GM18499 (cell line): ENCODE measurements around the gene HCAR2.
"Not testable (repeated sequence)": the region's sequence is repeated elsewhere in the genome, so short reads cannot be mapped to it uniquely, and the experiment has no call there.

Source experiments
- ATAC-seq: cut with Tn5 transposase; IDR thresholded peaks from one replicate; pipeline ENCODE4 v1.9.1; 2021; ENCODE audit warnings: moderate number of reproducible peaks; ENCODE audit not compliant: insufficient read depth, unreplicated experiment

HCAR2 gene

DNA sequence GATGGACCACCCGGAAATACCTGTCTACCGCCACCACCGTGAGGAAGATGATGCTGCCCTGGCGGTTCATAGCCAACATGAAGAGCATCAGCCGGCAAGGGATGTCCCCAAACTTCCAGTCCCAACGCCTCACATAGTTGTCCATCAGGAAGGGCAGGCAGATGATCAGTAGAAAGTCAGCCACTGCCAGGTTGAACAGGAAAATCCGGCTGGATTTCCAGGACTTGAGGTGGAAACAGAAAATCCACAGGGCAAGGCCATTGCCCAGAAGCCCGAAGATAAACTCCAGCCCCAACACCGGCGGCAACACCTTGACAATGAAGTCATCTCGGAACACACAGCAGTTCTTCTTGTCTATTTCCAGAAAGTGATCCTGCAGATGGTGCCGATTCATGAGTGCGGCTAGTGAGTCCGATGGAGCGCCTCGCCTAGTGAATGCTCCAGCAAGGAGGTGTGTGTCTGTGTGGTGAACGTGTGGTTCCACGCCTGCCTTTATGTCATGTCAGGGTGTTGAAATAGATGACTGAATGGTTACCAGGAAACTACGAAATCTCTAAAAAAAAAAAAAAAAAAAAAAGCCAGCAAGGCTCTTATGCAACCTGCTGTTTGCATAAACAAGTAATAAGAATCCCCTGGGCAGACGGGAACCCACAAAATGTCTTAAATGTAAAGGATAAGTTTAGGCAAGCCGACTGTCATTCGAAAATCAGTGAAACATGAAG is at the start of gene HCAR2:
Gene HCAR2 (minus strand): TSS at position 468 of the 722 bp plus-strand sequence. CDS start 74 bp downstream, at position 394.
- not testable (repeated sequence) for ATAC-seq

DNA sequence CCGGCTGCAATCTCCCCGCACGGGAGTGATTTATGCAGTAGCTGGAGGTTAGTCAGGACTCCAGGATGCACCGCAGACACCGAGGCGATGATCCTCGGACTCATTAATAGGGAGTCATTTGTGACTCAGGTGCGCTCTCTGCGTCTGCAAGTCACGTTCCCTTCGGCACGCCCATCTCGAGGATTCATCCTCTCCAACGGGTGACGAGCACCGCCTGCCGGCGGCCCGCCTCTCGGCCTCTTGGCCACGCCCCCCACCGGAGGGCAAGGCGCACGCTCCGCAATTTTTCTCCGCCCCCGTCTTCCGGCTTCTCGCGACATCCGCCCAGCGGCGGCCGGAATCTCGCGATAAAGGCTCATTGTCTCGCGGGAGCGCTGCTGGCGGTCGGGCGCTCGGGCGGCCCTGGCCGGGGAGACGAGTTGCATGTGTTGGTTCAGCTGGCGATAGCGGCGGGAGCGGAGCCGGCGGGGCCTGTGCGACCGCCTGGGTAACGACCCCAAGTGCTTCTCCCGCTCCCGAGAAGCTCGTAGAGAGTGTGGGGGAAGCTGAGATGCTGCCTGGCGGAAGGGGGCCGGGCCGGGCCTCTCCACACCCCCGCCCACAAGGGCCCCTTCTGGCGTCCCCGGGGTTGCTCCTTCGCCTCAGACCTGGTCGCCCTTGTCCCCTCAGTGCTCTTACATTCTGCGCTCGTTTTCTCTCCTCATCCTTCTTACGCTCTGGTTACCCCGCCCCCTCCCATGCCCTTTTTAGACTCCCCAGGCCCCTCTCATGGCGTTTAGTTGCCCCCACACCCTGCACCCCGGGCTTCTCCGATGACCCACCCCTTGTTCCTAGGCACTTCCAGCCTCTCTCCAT is 49.5 kb upstream of the HCAR2 start, which contains the start of gene DENR:
Gene DENR (plus strand): TSS at position 361 of the 855 bp plus-strand sequence. CDS start 878 bp downstream, outside the sequence.
- peak; percentile 94 for ATAC-seq

DNA sequence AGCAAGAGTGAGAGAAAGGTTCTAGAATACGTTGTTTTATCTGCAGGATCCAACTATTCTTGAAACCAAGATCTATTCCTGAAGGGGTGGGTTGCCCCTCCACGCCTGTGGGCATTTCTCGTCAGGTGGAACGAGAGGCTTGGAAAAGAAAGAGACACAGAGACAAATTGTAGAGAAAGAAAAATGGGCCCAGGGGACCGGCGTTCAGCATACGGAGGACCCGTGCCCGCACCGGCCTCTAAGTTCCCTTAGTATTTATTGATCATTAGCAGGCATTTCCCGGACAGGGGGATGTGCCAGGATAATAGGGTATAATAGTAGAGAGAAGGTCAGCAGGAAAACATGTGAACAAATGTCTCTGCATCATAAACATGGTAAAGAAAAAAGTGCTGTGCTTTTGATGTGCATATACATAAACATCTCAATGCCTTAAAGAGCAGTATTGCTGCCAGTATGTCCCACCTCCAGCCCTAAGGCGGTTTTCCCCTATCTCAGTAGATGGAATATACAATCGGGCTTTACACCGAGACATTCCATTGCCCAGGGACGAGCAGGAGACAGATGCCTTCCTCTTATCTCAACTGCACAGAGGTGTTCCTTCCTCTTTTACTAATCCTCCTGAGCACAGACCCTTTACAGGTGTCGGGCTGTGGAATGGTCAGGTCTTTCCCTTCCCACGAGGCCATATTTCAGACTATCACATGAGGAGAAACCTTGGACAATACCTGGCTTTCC is 47.8 kb upstream of the HCAR2 start:
- not testable (repeated sequence) for ATAC-seq

DNA sequence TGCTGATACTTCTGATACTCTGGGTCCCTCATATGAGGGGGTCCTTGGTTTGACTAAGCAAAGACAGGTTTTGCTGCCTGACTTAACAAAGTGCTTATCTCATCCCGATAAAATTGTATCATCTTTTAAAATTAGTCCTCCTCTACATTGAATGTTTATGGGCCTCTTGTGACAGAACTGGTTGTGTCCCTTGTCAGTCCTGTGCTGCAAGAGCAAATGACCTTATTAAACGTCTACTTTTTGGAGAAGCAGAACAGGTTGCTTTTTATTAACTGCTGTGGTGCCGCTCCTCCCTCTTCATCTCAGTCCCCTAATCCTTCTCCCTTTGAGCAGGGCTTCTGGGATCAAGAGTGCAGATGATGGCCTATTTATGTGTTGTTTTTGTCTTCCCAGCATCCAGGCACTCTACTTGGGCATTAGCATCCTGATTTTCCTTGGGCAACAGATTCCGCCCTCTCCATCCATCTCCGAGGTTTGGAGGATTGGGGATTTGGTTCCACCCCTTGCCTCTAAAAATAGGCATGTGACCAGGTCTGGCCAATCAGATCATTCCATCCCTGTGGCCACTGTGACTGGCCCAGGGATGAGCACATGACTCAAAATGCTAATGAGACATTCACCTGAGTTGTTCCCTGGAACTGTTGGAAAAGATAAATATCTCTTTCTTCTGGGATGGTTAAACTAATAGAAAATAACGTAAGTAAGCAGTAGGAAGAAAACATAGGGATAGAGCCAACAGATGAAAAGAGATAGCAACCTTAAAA is 46.6 kb upstream of the HCAR2 start:
- no peak for ATAC-seq

DNA sequence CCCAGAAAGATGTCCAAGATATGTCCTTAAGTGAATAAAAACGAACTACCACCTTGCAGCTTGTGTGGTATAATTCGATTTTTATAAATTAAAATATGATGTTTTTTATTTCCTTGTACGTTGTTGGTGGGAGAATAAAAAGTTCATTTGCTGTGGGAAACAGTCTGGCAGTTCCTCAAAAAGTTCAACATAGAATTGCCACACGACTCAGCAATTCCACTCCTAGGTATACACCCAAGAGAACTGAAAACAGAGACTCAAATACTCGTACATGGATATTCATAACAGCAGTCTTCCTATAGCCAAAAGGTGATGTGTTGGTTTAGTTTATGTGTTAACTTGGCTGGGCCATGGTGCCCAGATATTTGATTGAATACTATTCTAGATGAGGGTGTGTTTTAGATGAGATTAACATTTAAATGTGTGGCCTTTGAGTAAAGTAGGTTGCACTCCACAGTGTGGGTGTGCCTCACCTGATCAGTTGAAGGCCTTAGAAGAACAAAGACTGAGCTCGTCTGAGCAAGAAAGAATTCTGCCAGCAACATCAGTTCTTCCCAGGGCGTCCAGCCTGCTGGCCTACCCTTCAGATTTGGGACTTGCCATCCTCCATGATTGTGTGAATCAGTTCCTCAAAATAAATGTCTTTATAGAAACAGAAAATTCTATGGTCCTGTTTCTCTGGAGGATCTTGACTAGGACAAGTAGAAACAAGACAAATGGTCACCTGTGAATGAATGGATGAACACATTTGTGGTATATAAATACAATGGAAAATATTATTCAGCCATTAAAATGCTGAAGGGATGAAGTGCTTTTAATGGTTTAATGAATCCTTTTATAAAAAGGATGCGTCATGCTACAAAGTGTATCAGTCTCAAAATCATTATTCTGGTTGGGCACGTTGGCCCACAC is 44.3 kb upstream of the HCAR2 start:
- ATAC-seq: no peak

- ATAC-seq: no peak
These were observed 40.9 kb upstream of the HCAR2 start for GRCh38 chr12:122743895-122744525.

GRCh38 chr12:122740351-122740750 is 37.2 kb upstream of the HCAR2 start:
- no peak for ATAC-seq

DNA sequence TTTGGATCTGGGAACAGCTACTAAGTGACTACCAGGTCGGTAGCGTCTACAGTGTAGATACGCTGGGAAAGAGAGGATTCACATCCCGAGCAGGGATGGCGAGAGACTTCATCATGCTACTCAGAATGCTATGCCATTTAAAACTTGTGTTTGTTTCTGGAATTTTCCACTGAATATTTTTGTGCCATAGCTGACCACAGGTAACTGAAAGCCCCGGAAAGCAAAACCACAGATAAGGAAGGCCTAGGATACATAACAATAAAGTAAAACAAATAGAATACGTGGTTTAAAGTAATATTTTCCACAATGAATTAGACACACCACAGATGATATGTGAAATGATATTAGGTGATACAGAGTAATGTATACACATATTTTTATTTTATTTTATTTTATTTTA is 35.4 kb upstream of the HCAR2 start:
- ATAC-seq: no peak

- ATAC-seq: no peak
These were observed 29.5 kb upstream of the HCAR2 start for GRCh38 chr12:122732611-122733010.

DNA sequence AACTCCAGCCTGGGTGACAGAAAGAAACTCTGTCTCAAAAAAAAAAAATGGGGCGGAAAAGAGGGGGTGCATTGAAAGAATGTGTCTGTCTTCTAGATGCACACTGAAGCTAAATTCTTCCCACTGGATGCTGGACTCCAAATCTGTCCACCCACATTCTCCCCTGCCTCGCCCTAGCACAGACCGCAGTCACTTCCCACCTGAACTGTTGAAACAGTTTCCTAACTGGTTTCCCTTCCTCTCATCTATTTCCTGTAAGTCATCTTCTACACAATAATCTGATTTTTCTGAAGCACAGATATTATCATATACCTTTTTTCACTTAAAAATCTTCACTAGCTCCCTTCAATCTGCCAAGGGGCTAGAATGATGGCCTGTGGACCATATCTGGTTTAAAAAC is 29.0 kb upstream of the HCAR2 start:
- no peak for ATAC-seq

DNA sequence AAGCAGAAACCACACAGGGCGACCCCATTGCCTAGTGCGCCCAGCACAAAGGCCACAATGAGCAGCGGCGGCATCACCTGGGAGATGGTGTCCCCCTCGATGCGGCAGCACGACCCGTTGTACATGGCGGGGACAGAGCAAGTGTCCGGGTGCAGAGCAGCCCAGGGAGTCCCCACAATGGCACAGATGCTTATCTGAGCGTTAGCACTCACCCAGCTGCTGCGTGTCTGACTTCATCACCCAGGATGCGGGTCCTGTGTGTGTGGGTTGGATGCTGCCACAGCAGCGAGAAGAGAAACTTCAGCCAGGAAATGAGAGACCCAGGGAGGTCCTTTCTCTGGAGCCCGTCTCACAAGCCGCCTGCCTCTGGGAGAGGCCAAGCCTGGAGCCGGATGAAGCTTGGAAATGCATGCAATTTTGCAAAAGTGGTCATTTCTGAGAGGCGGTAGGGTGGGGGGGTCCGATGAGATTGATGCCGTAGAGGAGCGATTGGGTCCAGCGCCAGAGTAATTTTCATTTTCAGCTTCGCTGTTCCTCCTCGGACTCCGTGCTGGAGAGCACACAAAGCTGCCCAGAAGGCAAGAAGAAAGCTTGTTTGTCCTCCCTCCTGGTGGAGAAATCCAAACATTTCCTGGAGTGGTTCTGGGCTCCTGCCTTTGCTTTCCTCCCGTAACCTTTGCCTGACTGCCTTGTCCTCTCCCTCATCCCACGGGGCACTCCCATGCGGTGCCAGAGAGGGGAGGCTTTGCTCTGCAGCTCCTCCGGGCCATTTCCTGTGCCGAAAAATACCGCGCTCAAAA is 27.3 kb upstream of the HCAR2 start, which contains the start of gene HCAR1:
Gene HCAR1 (minus strand): TSS at position 630 of the 800 bp plus-strand sequence. CDS start 505 bp downstream, at position 125.
- ATAC-seq: no peak

DNA sequence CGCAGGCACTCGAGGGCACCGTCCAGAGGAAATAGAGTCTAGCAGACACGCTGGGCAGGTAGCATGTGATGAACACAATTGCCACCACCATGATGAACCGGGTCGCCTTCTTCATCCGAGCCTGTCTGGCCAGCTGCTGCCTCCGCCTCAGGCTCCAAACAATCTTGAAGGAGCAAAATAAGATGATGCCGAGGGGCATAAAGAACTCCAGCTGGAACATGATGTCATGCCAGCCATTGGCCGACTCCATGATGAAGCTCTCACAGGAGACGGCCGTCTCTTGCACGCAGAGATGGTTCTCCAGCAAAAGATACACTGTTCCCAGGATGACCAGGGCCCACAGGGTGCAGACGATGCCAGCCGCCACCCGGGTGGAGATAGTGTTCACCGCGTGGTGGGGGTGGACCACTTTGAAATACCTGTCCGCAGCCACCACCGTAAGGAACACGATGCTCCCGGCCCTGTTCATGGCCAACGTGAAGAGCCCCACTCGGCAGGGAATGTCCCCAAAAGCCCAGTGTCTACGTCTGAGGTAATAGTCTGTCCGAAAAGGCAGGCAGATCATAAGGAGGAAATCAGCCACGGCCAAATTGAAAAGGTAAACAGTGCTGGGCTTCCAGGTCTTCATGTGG is 26.5 kb upstream of the HCAR2 start:
- no peak for ATAC-seq

DNA sequence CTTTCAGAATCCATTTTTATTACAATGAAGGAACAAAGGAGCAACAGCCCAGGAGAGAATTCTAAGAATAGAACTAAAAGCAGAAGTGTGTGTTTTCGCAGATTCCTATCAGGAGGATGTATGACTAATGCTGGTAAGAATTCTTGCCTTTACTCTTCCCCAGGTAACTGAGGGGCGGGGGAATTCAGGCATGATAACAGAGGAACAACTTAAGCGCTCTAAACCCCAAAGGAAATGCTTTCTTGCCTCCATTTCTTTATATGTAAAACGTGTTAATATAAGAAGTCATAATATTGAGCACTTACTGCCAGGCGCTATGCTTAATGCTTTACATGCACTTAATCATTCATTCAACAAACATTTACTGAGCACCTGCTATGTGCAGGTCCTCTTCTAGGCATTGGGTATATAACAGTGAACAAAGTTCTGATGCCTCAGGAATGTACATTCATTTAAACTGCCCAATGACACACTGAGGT is 23.0 kb upstream of the HCAR2 start:
- no peak for ATAC-seq

DNA sequence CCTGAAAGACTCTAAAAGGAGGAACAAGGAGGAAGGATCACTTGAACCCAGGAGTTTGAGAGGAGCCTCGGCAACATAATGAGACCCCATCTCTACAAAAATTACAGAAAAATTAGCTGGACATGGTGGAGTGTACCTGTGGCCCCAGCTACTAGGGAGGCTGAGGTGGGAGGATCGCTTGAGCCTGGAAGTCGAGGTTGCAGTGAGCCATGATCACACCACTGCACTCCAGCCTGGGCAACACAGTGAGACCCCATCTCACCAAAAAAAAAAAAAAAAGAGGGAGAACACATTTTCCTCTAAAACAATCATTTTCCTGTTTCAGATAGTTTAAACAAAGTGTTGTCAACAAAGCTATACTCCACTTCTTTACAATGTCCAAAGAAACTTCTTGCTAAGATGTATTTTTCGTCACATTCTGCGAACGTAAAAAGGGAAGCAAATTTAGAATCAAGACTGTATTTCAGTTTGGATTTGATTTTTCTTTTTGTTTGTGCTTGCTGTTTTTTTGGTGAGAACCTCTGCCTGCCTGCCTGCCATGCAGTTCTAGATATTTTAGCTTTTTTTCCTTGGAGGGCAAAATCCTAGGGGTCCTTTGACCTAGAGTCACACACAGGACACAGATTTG is 22.4 kb upstream of the HCAR2 start:
- ATAC-seq: no peak

- ATAC-seq: no peak
These were observed 21.6 kb upstream of the HCAR2 start for GRCh38 chr12:122724641-122725243.

- ATAC-seq: no peak
These were observed 19.2 kb upstream of the HCAR2 start for GRCh38 chr12:122722387-122722786.
